Nephron progenitor cell (in vitro differentiated cells): ENCODE measurements around the gene KIF20B.

ENCODE experiments used
- DNase-seq: peaks from one replicate; pipeline ENCODE4 v3.0.0; 2021
- H3K27ac Mint-ChIP-seq: 2 replicates; pipeline ENCODE4 v1.8.0; 2021; ENCODE audit warnings: mild to moderate bottlenecking, moderate library complexity, mixed read lengths
- H3K27me3 Mint-ChIP-seq: 2 replicates; pipeline ENCODE4 v1.8.0; 2021; ENCODE audit warnings: mild to moderate bottlenecking, low read depth, mixed read lengths; ENCODE audit not compliant: poor library complexity
- H3K36me3 Mint-ChIP-seq: 2 replicates; pipeline ENCODE4 v1.8.0; 2021; ENCODE audit warnings: low read depth, mixed read lengths
- H3K4me1 Mint-ChIP-seq: 2 replicates; pipeline ENCODE4 v1.8.0; 2021; ENCODE audit warnings: mixed read lengths
- H3K4me3 Mint-ChIP-seq: 2 replicates; pipeline ENCODE4 v1.8.0; 2021; ENCODE audit warnings: mild to moderate bottlenecking, moderate library complexity, mixed read lengths
- H3K9me3 Mint-ChIP-seq: 2 replicates; pipeline ENCODE4 v1.8.0; 2021; ENCODE audit warnings: mild to moderate bottlenecking, moderate library complexity, mixed read lengths
- CTCF ChIP-seq: fragments of 200-600 bp; sonication (generic); IDR thresholded peaks from 2 replicates; pipeline ENCODE4 v1.5.0; 2021; ENCODE audit warnings: antibody characterized with exemption

KIF20B gene

GRCh38 chr10:89679986-89680385 is 21.4 kb upstream of the KIF20B start:
- H3K36me3 Mint-ChIP-seq: no peaks in the 10 kb centered on the region
- no peak for TF ChIP-seq CTCF
- peaks cover 6% of the 10 kb centered on the region for H3K27me3 Mint-ChIP-seq
- H3K27ac Mint-ChIP-seq: no peak overlapping the region
- DNase-seq: no peak
- no peaks in the 10 kb centered on the region for H3K9me3 Mint-ChIP-seq
- H3K4me3 Mint-ChIP-seq: no peak overlapping the region
- H3K4me1 Mint-ChIP-seq: peaks cover 4% of the 10 kb centered on the region

GRCh38 chr10:89683883-89684282 is 17.5 kb upstream of the KIF20B start:
- Mint-ChIP-seq H3K9me3 (no peaks in the 10 kb centered on the region), H3K36me3 (no peaks in the 10 kb centered on the region), H3K27me3 (peaks cover 3% of the 10 kb centered on the region), H3K4me3 (no peak overlapping the region), H3K27ac (no peak overlapping the region), H3K4me1 (no peaks in the 10 kb centered on the region)
- TF ChIP-seq CTCF: no peak
- no peak for DNase-seq

GRCh38 chr10:89684604-89685003 is 16.8 kb upstream of the KIF20B start:
- H3K27me3 Mint-ChIP-seq: peaks cover 3% of the 10 kb centered on the region
- no peak overlapping the region for H3K4me3 Mint-ChIP-seq
- no peaks in the 10 kb centered on the region for H3K4me1 Mint-ChIP-seq
- H3K36me3 Mint-ChIP-seq: no peaks in the 10 kb centered on the region
- no peaks in the 10 kb centered on the region for H3K9me3 Mint-ChIP-seq
- TF ChIP-seq CTCF: no peak
- no peak for DNase-seq
- no peak overlapping the region for H3K27ac Mint-ChIP-seq

- no peak for DNase-seq
- Mint-ChIP-seq H3K27me3 (peaks cover 3% of the 10 kb centered on the region), H3K9me3 (no peaks in the 10 kb centered on the region), H3K36me3 (no peaks in the 10 kb centered on the region), H3K27ac (no peak overlapping the region), H3K4me3 (no peak overlapping the region), H3K4me1 (no peaks in the 10 kb centered on the region)
- TF ChIP-seq CTCF: no peak
Observed at GRCh38 chr10:89685936-89686335, 15.5 kb upstream of the KIF20B start.

GRCh38 chr10:89690027-89690426 is 11.4 kb upstream of the KIF20B start:
- H3K9me3 Mint-ChIP-seq: no peaks in the 10 kb centered on the region
- H3K27ac Mint-ChIP-seq: no peak overlapping the region

More at GRCh38 chr10:89690027-89690426, 11.4 kb upstream of the KIF20B start:
- Mint-ChIP-seq H3K27me3 (no peaks in the 10 kb centered on the region), H3K4me3 (no peak overlapping the region), H3K36me3 (peaks cover 7% of the 10 kb centered on the region), H3K4me1 (no peaks in the 10 kb centered on the region)
- DNase-seq: no peak
- no peak for TF ChIP-seq CTCF
